ENCODE data around the gene ACD.
A peak's percentile ranks its signal among the peaks of the same experiment; 100 is the strongest.

The ACD gene

GRCh38 chr16:67644038-67644437, 16.0 kb downstream of the ACD start:
- peak overlapping the region; percentile 28; the same call in 1 of the 2 replicates for H2AFZ ChIP-seq (ENCODE audit: low read depth, low read length)
- H3K79me2 ChIP-seq (ENCODE audit: low read length) = peaks cover 8% of the 10 kb centered on the region; the same call in 1 of the 2 replicates
- peak overlapping the region; percentile 78; the same call in 1 of the 2 replicates for H3K9ac ChIP-seq (ENCODE audit: low read length)
- H4K20me1 ChIP-seq (ENCODE audit: insufficient read depth, low read length) = no peaks in the 10 kb centered on the region
- TF ChIP-seq EZH2phosphoT487 (IDR thresholded peaks at IDR 0.05; ENCODE audit: low read depth) (no peak), CTCF (IDR thresholded peaks at IDR 0.05; ENCODE audit: low read depth, low read length) (no peak)
- no peaks in the 10 kb centered on the region for H3K9me3 ChIP-seq (ENCODE audit: insufficient read depth, low read length)
- H3K4me1 ChIP-seq (ENCODE audit: low read length) = peaks cover 6% of the 10 kb centered on the region; the same call in 1 of the 2 replicates
- peaks cover 4% of the 10 kb centered on the region for H3K36me3 ChIP-seq (replicated peaks; ENCODE audit: low read depth, low read length)
- peak overlapping the region; percentile 99 for H3K4me2 ChIP-seq (ENCODE audit: low read length)
- H3K27ac ChIP-seq (ENCODE audit: low read length) = no peak overlapping the region
- peak overlapping the region; percentile 79 for H3K4me3 ChIP-seq (ENCODE audit: low read length)
- no peaks in the 10 kb centered on the region for H3K27me3 ChIP-seq (ENCODE audit: low read depth, low read length)

- peaks cover 6% of the 10 kb centered on the region; the same call in 1 of the 2 replicates for H3K4me1 ChIP-seq (ENCODE audit: low read length)
- peaks cover 18% of the 10 kb centered on the region for H3K36me3 ChIP-seq (replicated peaks; ENCODE audit: low read depth, low read length)
- TF ChIP-seq CTCF (IDR thresholded peaks at IDR 0.05; ENCODE audit: low read depth, low read length) (no peak), EZH2phosphoT487 (IDR thresholded peaks at IDR 0.05; ENCODE audit: low read depth) (no peak)
- no peak overlapping the region for H3K4me3 ChIP-seq (ENCODE audit: low read length)
- no peaks in the 10 kb centered on the region for H4K20me1 ChIP-seq (ENCODE audit: insufficient read depth, low read length)
- peaks cover 8% of the 10 kb centered on the region; the same call in 1 of the 2 replicates for H3K79me2 ChIP-seq (ENCODE audit: low read length)
- no peaks in the 10 kb centered on the region for H3K27me3 ChIP-seq (ENCODE audit: low read depth, low read length)
- H3K9ac ChIP-seq (ENCODE audit: low read length) = no peak overlapping the region
- H3K9me3 ChIP-seq (ENCODE audit: insufficient read depth, low read length) = no peaks in the 10 kb centered on the region
- H2AFZ ChIP-seq (ENCODE audit: low read depth, low read length) = no peak overlapping the region
- H3K4me2 ChIP-seq (ENCODE audit: low read length) = no peak overlapping the region
- H3K27ac ChIP-seq (ENCODE audit: low read length) = no peak overlapping the region
These were observed 18.0 kb downstream of the ACD start for GRCh38 chr16:67641779-67642708.

GRCh38 chr16:67637625-67638024, 22.4 kb downstream of the ACD start:
- Histone ChIP-seq H3K36me3 (replicated peaks; ENCODE audit: low read depth, low read length) (peaks cover 28% of the 10 kb centered on the region), H3K27me3 (ENCODE audit: low read depth, low read length) (no peaks in the 10 kb centered on the region)

More at GRCh38 chr16:67637625-67638024, 22.4 kb downstream of the ACD start:
- H3K4me2 ChIP-seq (ENCODE audit: low read length) = no peak overlapping the region
- H3K27ac ChIP-seq (ENCODE audit: low read length) = no peak overlapping the region
- H3K9me3 ChIP-seq (ENCODE audit: insufficient read depth, low read length) = no peaks in the 10 kb centered on the region
- no peaks in the 10 kb centered on the region for H3K4me1 ChIP-seq (ENCODE audit: low read length)
- H3K9ac ChIP-seq (ENCODE audit: low read length) = no peak overlapping the region
- TF ChIP-seq CTCF (IDR thresholded peaks at IDR 0.05; ENCODE audit: low read depth, low read length) = no peak
- no peak for TF ChIP-seq EZH2phosphoT487 (IDR thresholded peaks at IDR 0.05; ENCODE audit: low read depth)
- no peaks in the 10 kb centered on the region for H4K20me1 ChIP-seq (ENCODE audit: insufficient read depth, low read length)
- H3K4me3 ChIP-seq (ENCODE audit: low read length) = no peak overlapping the region
- no peaks in the 10 kb centered on the region for H3K79me2 ChIP-seq (ENCODE audit: low read length)
- no peak overlapping the region for H2AFZ ChIP-seq (ENCODE audit: low read depth, low read length)
